GM15510 (cell line): Measurements from ENCODE around the gene OTULINL.

Source experiments
- POLR2A ChIP-seq: IDR thresholded peaks from 3 replicates; pipeline ENCODE4 v1.6.1; 2011; ENCODE audit warnings: borderline replicate concordance; ENCODE audit not compliant: insufficient read length; ENCODE audit errors: extremely low read depth

The OTULINL gene

DNA sequence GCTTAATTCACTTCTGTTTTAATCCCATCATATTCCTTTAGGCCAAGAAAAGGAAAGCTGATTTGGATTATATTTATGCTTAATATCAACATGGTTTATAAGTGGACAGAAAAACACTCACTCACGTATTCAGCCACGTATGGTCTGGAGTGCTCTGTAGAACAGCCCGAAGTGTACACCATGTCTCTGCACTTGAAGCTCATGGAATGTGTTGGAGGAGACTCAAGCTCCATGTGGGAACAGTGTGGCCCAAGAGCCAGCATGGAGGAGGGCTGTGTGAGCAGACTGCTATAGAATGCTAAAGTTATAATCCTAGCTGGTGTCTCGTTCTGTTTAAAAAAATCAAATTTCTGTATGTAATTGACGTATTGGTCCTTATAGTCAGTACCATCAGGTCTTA lies 32.9 kb downstream of the OTULINL start:
- TF ChIP-seq POLR2A, result no peak

DNA sequence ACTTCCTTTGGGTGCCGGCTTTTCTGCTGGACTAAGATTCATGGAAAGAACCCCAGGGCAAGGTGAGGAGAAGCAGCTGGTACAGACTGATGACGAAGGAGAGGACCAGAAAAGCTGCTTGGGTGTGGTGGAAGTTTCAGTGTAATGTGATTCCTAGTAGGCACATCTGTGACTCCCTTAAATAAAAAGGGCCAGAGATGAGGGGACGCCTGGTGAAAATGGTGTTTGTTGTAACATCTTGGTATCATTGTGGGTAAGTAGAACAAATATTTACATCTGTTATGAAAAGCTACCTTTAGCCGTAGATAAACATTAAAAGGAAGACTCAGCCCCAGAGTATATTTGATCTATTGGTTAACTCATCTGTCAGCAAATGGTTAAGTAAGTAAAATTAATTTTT lies 33.8 kb downstream of the OTULINL start:
- no peak for TF ChIP-seq POLR2A

DNA sequence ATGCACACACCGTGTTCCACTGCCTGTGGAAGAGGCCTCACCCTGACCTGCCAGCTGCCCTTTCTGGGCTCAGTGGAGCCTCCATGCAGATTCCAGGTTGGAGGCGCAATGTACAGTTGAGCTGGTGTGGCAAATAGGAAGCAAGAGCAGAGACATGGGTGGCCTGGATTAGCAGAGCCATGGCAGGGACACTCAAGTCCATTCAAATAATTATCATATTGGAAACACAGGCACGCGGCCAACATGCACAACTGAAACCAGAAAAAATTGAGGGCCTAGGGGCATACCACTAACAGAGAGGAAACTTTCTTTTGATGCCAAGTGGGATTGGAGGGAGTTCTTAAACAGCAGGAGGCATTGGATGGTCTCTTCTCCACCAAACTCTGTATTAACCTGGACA lies 35.8 kb downstream of the OTULINL start:
- no peak for TF ChIP-seq POLR2A

DNA sequence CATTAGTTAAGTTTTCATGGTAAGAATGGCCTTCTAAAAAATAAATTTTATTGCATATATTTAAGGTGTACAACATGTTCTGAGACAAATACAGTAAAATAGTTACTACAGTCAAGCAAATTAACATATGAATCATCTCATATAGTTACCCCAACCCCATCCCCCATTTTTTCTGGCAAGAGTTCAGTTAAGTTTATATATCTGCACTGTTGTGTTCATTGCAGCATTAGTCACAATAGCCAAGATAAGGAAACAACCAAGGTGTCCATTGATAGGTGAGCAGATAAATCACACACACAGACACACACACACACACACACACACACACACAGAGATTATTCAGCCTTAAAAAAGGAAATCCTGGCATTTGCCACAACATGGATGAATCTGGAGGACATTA lies 45.7 kb downstream of the OTULINL start:
- TF ChIP-seq POLR2A, result no peak

DNA sequence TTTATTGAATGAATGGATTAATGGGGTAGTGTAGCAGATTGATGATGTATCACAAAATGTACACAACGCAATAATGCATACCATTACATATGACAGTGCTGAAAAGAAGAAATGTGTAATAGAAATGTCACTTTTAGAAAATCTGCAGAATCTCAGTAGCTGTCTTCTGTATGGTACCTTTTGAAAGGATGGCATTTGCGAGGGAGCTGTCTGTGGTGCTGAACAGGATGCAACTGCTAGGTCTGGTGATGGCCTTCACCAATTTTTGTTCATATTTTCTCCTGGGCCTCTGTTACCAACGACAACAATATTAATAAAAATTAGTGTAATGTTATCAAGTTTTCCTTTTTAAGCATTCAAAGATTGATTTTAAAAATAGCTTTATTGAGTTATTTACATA lies 46.8 kb downstream of the OTULINL start:
- TF ChIP-seq POLR2A, result no peak

DNA sequence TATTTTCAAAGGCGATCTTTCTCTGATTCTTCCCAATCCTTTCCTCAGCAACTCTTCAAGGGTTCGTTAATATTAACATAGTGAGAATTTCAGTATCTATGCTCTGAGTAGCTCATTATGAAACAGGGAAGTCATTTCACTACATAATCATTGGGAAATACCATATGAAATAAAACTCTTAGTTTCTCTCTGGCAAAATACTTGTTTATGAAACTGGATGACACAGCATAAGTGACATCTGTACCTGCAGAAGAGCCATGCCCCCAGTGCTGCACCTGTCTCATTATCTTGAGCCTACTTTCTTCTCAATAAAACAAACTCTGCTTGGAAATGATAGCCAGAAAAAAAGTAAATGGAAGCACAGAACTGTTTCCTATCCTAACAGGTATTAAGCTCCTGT lies 49.1 kb downstream of the OTULINL start:
- no peak for TF ChIP-seq POLR2A

DNA sequence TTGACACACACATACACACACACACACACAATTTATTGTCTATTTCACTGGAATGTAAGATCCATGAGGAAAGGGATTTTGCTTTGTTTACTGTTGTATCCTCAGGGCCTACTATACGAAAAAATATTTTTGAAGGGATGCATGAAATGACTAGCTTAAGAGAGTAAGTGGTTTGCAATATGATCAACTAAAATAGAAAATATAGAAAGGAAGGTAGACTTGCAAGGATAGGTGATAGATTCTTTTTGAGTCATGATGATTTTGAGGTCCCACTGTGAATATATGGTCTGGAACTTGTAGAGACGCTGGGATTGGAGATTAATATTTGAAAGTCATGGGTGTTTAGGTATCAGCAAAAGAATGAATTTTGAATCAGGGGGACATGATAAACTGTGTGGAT lies 54.1 kb downstream of the OTULINL start:
- TF ChIP-seq POLR2A, result no peak

DNA sequence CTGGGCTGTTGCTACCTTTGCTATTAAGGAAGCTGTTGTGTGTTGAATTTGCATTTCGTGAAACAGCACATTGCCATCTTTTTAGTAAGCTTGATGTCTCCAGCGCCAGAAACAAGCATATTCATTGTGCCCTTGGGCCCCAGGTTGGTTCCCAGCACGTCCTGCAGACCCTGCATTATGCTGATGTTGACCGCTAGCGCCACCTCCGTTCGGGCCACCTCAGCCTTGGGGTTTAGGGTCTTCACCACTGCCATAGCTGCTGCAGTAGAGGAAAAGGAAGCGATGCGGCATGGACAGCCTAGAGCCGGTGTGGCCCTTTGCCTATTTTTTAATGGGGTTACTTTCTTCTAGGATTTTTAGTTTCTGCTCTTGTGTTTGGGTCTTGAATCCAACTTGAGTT lies 59.2 kb downstream of the OTULINL start:
- TF ChIP-seq POLR2A, result no peak

DNA sequence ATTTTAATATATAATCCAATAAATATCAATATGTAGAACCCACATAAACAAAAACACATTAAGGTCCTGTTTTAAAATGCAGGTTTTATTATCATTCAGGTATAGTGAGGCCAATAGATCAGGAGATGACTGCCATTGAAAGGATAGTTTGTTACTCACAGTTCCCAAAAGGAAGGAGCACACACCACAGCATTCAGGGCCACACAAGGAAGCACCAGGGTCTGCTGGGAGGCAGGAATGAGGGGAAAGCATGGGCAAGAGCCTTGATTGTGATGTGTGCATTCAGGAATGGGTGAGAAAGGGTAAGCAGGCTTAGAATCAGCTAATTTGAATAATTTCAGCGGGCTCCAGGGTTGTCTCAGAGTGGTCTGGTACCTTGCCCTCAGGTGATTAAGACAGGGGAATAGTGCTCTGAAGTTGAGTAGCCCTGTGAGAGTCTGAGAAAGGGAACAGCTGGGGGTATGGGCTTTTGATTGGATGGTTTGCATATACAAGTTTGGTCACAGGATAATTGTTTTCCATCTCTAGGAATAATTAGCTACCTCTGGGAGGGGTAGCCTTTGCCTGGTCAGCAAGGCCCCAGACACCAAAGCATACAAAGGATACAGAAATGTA lies 63.1 kb downstream of the OTULINL start:
- TF ChIP-seq POLR2A, result no peak

DNA sequence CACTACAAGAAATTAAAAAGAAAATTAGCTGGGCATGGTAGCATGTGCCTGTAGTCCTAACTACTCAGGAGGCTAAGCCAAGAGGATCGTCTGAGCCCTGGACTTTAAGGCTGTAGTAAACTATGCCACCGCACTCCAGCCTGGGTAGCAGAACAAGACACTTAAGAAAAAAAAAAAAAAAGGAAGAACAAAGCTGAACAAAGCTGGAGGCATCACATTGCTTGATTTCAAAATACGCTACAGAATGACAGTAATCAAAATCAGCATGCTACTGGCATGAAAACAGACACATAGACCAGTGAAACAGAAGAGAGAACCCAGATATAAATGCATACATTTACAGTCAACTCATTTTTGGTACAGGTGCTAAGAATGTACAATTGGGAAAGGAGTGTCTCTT lies 68.5 kb downstream of the OTULINL start:
- TF ChIP-seq POLR2A, result no peak

DNA sequence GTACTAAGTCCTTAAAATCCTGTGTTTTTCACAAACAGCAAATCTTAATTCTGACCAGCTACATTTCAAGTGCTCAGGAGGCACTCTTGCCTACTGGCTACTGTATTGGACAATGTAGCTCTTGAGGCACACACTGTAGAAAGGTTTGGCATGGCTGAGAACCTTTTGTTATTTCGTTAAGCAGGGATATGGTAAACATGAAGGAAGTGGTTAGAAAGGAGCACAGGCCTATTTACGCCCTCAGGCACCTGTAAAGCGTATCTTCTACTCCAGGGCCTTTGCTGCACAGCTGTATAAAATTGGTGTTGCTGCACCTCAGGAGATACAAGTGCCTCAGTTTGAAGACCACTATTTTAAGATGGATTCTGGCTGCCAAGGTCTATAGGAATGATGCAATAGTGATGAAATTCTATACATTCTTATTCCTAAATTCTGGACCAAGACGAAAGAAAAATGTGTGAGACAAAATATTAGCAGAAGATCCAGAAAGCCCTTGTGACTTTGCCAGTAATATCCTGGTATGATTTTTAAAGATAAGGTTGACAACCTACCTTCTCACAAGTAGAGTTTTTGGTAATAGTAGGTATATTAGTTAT lies 73.7 kb downstream of the OTULINL start:
- no peak for TF ChIP-seq POLR2A

DNA sequence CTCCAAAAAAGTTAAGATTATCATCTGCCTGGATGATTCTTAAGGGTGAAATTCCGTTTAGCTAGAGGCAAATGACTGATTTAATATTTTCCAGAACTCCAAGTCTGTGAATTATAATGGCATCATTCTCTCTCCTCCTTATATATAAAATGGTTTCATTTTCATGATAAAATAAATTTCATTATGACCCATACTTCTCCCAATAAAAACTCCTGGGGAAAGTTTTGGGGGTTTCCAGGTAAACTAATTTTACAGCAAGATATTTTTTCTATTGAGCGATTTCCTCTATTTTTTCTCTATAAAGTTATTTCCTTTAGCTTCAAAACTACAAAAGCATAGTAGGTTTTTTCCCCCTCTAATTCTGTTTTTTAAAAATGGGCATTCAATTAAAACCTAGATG lies 75.3 kb downstream of the OTULINL start:
- no peak for TF ChIP-seq POLR2A

DNA sequence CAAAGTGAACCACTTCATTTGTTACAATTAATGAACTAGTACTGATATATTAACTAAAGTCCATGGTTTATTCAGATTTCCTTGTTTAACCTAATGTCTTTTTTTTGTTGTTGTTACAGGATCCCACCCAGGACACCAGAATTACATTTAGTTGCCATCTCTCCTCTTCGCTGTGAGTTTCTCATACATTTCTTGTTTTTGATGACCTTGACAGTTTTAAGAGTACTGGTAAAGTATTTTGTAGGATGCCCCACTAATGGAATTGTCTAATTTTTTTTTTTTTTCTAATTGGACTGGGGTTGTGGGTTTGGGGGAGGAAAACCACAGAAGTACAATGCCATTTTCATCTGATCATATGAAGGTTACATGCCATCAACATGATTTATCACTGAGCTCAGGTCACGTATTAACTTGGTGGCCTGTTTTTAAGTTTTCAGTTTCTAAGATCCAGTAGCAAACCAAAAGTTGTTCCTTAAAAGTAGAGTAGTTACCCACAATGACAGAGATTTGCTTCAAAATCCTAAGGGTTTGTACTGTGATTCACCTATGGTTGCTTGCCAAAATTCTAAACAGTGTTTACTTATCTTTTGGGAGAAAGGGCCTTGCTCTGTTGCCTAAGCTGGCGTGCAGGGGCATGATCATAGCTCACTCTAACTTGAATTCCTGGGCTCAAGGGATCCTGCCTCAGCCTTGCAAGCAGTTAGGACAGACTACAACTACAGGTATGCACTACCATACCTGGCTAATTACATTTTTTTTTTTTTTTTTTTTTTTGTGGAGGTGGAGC lies 78.4 kb downstream of the OTULINL start:
- TF ChIP-seq POLR2A, result no peak

DNA sequence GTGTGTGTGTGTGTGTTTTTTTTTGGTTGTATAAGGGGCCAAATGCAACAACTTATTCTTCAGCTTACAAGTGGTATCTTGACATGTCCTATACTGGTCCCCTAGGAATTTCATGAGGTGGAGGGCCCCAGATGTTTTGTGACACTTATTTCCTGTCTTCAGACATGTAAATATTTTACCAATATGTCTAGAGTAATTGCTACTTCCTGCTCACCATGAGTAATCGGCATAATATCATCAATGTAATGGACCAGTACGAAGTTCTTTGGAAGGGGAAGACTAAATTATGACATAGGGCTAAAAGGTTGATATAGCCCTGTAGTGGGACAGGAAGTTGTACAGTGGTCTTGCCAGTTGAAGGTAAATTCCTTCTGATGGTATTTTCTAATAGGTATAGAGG lies 79.2 kb downstream of the OTULINL start:
- TF ChIP-seq POLR2A, result no peak
